GM18517 (cell line): ENCODE measurements around the gene RIMBP2.

ENCODE experiments used
- ATAC-seq: cut with Tn5 transposase; IDR thresholded peaks from one replicate; pipeline ENCODE4 v1.9.1; 2021; ENCODE audit warnings: mild to moderate bottlenecking, moderate library complexity; ENCODE audit not compliant: unreplicated experiment

RIMBP2 gene

GRCh38 chr12:130555221-130555620 lies 160.9 kb downstream of the RIMBP2 start:
- ATAC-seq, result no peak

GRCh38 chr12:130552483-130552996 lies 163.6 kb downstream of the RIMBP2 start:
- no peak for ATAC-seq

- ATAC-seq, result no peak
Observed at GRCh38 chr12:130549361-130549760, 166.7 kb downstream of the RIMBP2 start.

- no peak for ATAC-seq
Observed at GRCh38 chr12:130547480-130548155, 168.5 kb downstream of the RIMBP2 start.

GRCh38 chr12:130546494-130546893 lies 169.6 kb downstream of the RIMBP2 start:
- no peak for ATAC-seq

GRCh38 chr12:130545475-130545874 lies 170.6 kb downstream of the RIMBP2 start:
- no peak for ATAC-seq

GRCh38 chr12:130540376-130540775 lies 175.7 kb downstream of the RIMBP2 start:
- no peak for ATAC-seq

- no peak for ATAC-seq
Observed at GRCh38 chr12:130538343-130539095, 177.6 kb downstream of the RIMBP2 start.

- ATAC-seq, result no peak
Observed at GRCh38 chr12:130537655-130538054, 178.4 kb downstream of the RIMBP2 start.

- ATAC-seq, result no peak
Observed at GRCh38 chr12:130537051-130537450, 179.0 kb downstream of the RIMBP2 start.

- ATAC-seq, result no peak
Observed at GRCh38 chr12:130530429-130530828, 185.7 kb downstream of the RIMBP2 start.

- ATAC-seq, result no peak
Observed at GRCh38 chr12:130529781-130530180, 186.3 kb downstream of the RIMBP2 start.

GRCh38 chr12:130527239-130527638 lies 188.9 kb downstream of the RIMBP2 start:
- ATAC-seq, result no peak

GRCh38 chr12:130526813-130527212 lies 189.3 kb downstream of the RIMBP2 start:
- ATAC-seq, result no peak

- no peak for ATAC-seq
Observed at GRCh38 chr12:130525384-130526172, 190.5 kb downstream of the RIMBP2 start.

- ATAC-seq, result no peak
Observed at GRCh38 chr12:130524759-130525158, 191.3 kb downstream of the RIMBP2 start.

GRCh38 chr12:130523863-130524614 lies 192.1 kb downstream of the RIMBP2 start:
- ATAC-seq, result no peak

GRCh38 chr12:130523208-130523607 lies 192.9 kb downstream of the RIMBP2 start:
- no peak for ATAC-seq

GRCh38 chr12:130522244-130522834 lies 193.8 kb downstream of the RIMBP2 start:
- no peak for ATAC-seq

GRCh38 chr12:130521375-130522124 lies 194.5 kb downstream of the RIMBP2 start:
- ATAC-seq, result no peak
